ENCODE results near the gene CNKSR3. TPM values are rescaled to one million over a fixed set of nuclear protein-coding genes. Genes with fewer than 3 reads are reported as not detected.

The CNKSR3 gene
- total RNA-seq, 6 donors from 2014 or later = 2.1 to 14.3 (median 7.5) TPM

GRCh38 chr6:154508573-154509375 lies 1.7 kb downstream of the CNKSR3 start:
- 23 to 24% methylated on average over 14 of the region's 14 CpGs for WGBS, 2 donors
- H3K27ac ChIP-seq = peak overlapping the region in 2 of 4 donors; percentile 87 to 93
- TF ChIP-seq POLR2AphosphoS5 (IDR thresholded peaks at IDR 0.05) (peak in 1 of 2 donors; percentile 45), CTCF (IDR thresholded peaks at IDR 0.05) (no peak), POLR2A (IDR thresholded peaks at IDR 0.05) (no peak), EP300 (IDR thresholded peaks at IDR 0.05) (peak in 1 of 4 donors; percentile 16)
- DNase-seq = peak in 1 of 2 donors; percentile 47
- H3K9me3 ChIP-seq = no peaks in the 10 kb centered on the region
- H3K4me3 ChIP-seq = peak overlapping the region; percentile 63 to 85 (median 76)
- H3K4me1 ChIP-seq = peaks cover 16 to 42% (median 29%) of the 10 kb centered on the region in 4 donors
- ATAC-seq (ENCODE audit: low FRiP score in 2 of 2) = peak in 1 of 2 donors; percentile 25
- no peaks in the 10 kb centered on the region for H3K36me3 ChIP-seq
- H3K27me3 ChIP-seq = peaks cover 0 to 12% (median 0%) of the 10 kb centered on the region in 4 donors

- H3K9me3 ChIP-seq = no peaks in the 10 kb centered on the region
- H3K36me3 ChIP-seq = no peaks in the 10 kb centered on the region
- 62 to 70% methylated on average over 14 of the region's 14 CpGs for WGBS, 2 donors
- H3K4me1 ChIP-seq = peaks cover 16 to 42% (median 28%) of the 10 kb centered on the region in 4 donors
- peak overlapping the region in 1 of 4 donors; percentile 63 for H3K4me3 ChIP-seq
- ATAC-seq (ENCODE audit: low FRiP score in 2 of 2) = no peak
- TF ChIP-seq CTCF (IDR thresholded peaks at IDR 0.05) = no peak
- TF ChIP-seq POLR2AphosphoS5 (IDR thresholded peaks at IDR 0.05) = no peak
- TF ChIP-seq EP300 (IDR thresholded peaks at IDR 0.05) = no peak
- no peak for TF ChIP-seq POLR2A (IDR thresholded peaks at IDR 0.05)
- H3K27me3 ChIP-seq = peaks cover 0 to 12% (median 0%) of the 10 kb centered on the region in 4 donors
- no peak overlapping the region for H3K27ac ChIP-seq
- no peak for DNase-seq
Measured at GRCh38 chr6:154506991-154507898, 3.2 kb downstream of the CNKSR3 start.

- 90 to 97% methylated on average over 9 of the region's 9 CpGs for WGBS, 2 donors
- H3K27ac ChIP-seq = no peak overlapping the region
- no peak for TF ChIP-seq POLR2AphosphoS5 (IDR thresholded peaks at IDR 0.05)
- no peak for TF ChIP-seq POLR2A (IDR thresholded peaks at IDR 0.05)
- no peak for TF ChIP-seq CTCF (IDR thresholded peaks at IDR 0.05)
- no peak for TF ChIP-seq EP300 (IDR thresholded peaks at IDR 0.05)
- H3K4me1 ChIP-seq = peaks cover 14 to 42% (median 25%) of the 10 kb centered on the region in 4 donors
- no peaks in the 10 kb centered on the region for H3K9me3 ChIP-seq
- ATAC-seq (ENCODE audit: low FRiP score in 2 of 2) (no peak), DNase-seq (no peak)
- no peak overlapping the region for H3K4me3 ChIP-seq
- H3K27me3 ChIP-seq = peaks cover 0 to 12% (median 0%) of the 10 kb centered on the region in 4 donors
- no peaks in the 10 kb centered on the region for H3K36me3 ChIP-seq
Measured at GRCh38 chr6:154506582-154506981, 3.9 kb downstream of the CNKSR3 start.

GRCh38 chr6:154506108-154506507 lies 4.4 kb downstream of the CNKSR3 start:
- Histone ChIP-seq H3K36me3 (no peaks in the 10 kb centered on the region), H3K27ac (no peak overlapping the region), H3K27me3 (peaks cover 0 to 12% (median 0%) of the 10 kb centered on the region in 4 donors), H3K9me3 (no peaks in the 10 kb centered on the region), H3K4me3 (no peak overlapping the region), H3K4me1 (peaks cover 10 to 37% (median 22%) of the 10 kb centered on the region in 4 donors)
- TF ChIP-seq POLR2AphosphoS5 (IDR thresholded peaks at IDR 0.05) (no peak), POLR2A (IDR thresholded peaks at IDR 0.05) (no peak), EP300 (IDR thresholded peaks at IDR 0.05) (no peak), CTCF (IDR thresholded peaks at IDR 0.05) (no peak)
- DNase-seq = no peak
- ATAC-seq (ENCODE audit: low FRiP score in 2 of 2) = no peak
